H1 (cell line): ENCODE measurements around the gene SLC22A23. TPM values are rescaled to one million over a fixed set of nuclear protein-coding genes. Genes with fewer than 3 reads are reported as not detected.

ENCODE experiments used
- CTCF ChIA-PET: fragments of 300-600 bp; sonication (Branson Sonifier 250); formaldehyde crosslinking; loops from one replicate; lab custom pipeline; 2021; ENCODE audit not compliant: partially characterized antibody; lab: Charles Lee
- POLR2A ChIA-PET: fragments of 300-600 bp; sonication (Branson Sonifier 250); formaldehyde crosslinking; loops from one replicate; lab custom pipeline; 2021; ENCODE audit warnings: inconsistent platforms; ENCODE audit not compliant: partially characterized antibody; lab: Charles Lee
- DNase-seq, 2 experiments: peaks; one replicate each; pipeline versions ENCODE4 v3.0.0 to v3.0.0-alpha.2; 2010 to 2022; ENCODE audit warnings: low spot score in 2 of 2, low read depth in 1 of 2, mixed read lengths in 1 of 2
- FAIRE-seq: peaks from 2 replicates; lab custom pipeline; 2011; peaks lifted over from hg19 to GRCh38; lab: Jason Lieb, UNC
- H2AFZ ChIP-seq: 2 replicates; pipeline ENCODE4 v1.8.1; 2012; ENCODE audit warnings: low read length, inconsistent platforms
- H2AK5ac ChIP-seq: 2 replicates; pipeline ENCODE4 v1.6.1; 2013; ENCODE audit warnings: low read depth, low read length
- H2BK120ac ChIP-seq: replicated peaks from 2 replicates; pipeline ENCODE3; 2013; ENCODE audit warnings: low read depth, low read length, inconsistent platforms
- H2BK12ac ChIP-seq: 2 replicates; pipeline ENCODE4 v1.6.1; 2013; ENCODE audit warnings: low read depth, low read length
- H2BK15ac ChIP-seq: 2 replicates; pipeline ENCODE4 v1.6.1; 2013; ENCODE audit warnings: low read length
- H2BK20ac ChIP-seq: 2 replicates; pipeline ENCODE4 v1.6.1; 2013; ENCODE audit warnings: low read length
- H2BK5ac ChIP-seq: 2 replicates; pipeline ENCODE4 v1.6.1; 2013; ENCODE audit warnings: low read depth, low read length
- H3K14ac ChIP-seq: 2 replicates; pipeline ENCODE4 v1.6.1; 2013; ENCODE audit warnings: inconsistent platforms; ENCODE audit not compliant: insufficient read length
- H3K18ac ChIP-seq: 2 replicates; pipeline ENCODE4 v1.6.1; 2013; ENCODE audit warnings: low read length; ENCODE audit errors: extremely low read depth
- H3K23ac ChIP-seq: 2 replicates; pipeline ENCODE4 v1.6.1; 2013; ENCODE audit warnings: inconsistent platforms; ENCODE audit not compliant: insufficient read length
- H3K23me2 ChIP-seq: 2 replicates; pipeline ENCODE4 v1.6.1; 2013; ENCODE audit warnings: low read depth, low read length
- H3K27ac ChIP-seq: 2 replicates; pipeline ENCODE4 v1.6.1; 2011; ENCODE audit warnings: low read depth, low read length, inconsistent platforms
- H3K27me3 ChIP-seq, 4 experiments: replicated peaks in 1 of 4; 1 replicate in 1 of 4; 2 replicates in 3 of 4; pipeline versions ENCODE4 v1.6.1 to v1.8.1; 2011 to 2013; ENCODE audit warnings: low read length in 3 of 4, mild to moderate bottlenecking in 3 of 4, inconsistent platforms in 2 of 4, mixed read lengths in 2 of 4, moderate library complexity in 1 of 4; ENCODE audit not compliant: control insufficient read depth in 3 of 4, insufficient read depth in 3 of 4; ENCODE audit errors: extremely low read depth in 1 of 4
- H3K36me3 ChIP-seq, 4 experiments: 2 replicates each; pipeline versions ENCODE4 v1.6.1 to v1.8.1; 2011 to 2013; ENCODE audit warnings: mild to moderate bottlenecking in 4 of 4, low read length in 3 of 4, moderate library complexity in 2 of 4, control low read depth in 1 of 4, inconsistent platforms in 1 of 4; ENCODE audit not compliant: insufficient read depth in 4 of 4, control insufficient read depth in 2 of 4
- H3K4ac ChIP-seq: replicated peaks from 2 replicates; pipeline ENCODE3; 2013; ENCODE audit warnings: low read length, low read depth, mixed read lengths, inconsistent platforms; ENCODE audit not compliant: insufficient read length
- H3K4me1 ChIP-seq, 4 experiments: replicated peaks in 1 of 4; 1 replicate in 1 of 4; 2 replicates in 3 of 4; pipeline versions ENCODE4 v1.6.1 to v1.8.1; 2011 to 2013; ENCODE audit warnings: low read length in 3 of 4, inconsistent platforms in 2 of 4, mixed read lengths in 1 of 4; ENCODE audit not compliant: insufficient read depth in 4 of 4, control insufficient read depth in 3 of 4
- H3K4me2 ChIP-seq, 2 experiments: 2 replicates each; pipeline versions ENCODE4 v1.6.1 to v1.8.1; 2011 to 2013; ENCODE audit warnings: low read depth in 2 of 2, low read length in 2 of 2, control low read depth in 1 of 2, inconsistent platforms in 1 of 2, mild to moderate bottlenecking in 1 of 2; ENCODE audit not compliant: insufficient read depth in 1 of 2
- H3K4me3 ChIP-seq, 4 experiments: fragments of 200-600, 300-600 bp in 1 of 4; sonication (generic), shearing (Covaris generic), sonication (Bioruptor Twin) in 1 of 4; 2 replicates each; pipeline versions ENCODE4 v1.5.1 to v1.8.1; 2011 to 2016; ENCODE audit warnings: low read length in 4 of 4, low read depth in 3 of 4, control low read depth in 2 of 4, inconsistent platforms in 2 of 4, mild to moderate bottlenecking in 2 of 4, mixed read lengths in 1 of 4, moderate library complexity in 1 of 4; ENCODE audit not compliant: insufficient read depth in 2 of 4; ENCODE audit errors: extremely low read depth in 1 of 4
- H3K56ac ChIP-seq: replicated peaks from 2 replicates; pipeline ENCODE3; 2013; ENCODE audit warnings: low read depth, mild to moderate bottlenecking, mixed read lengths, low read length, inconsistent platforms; ENCODE audit not compliant: insufficient read length
- H3K79me1 ChIP-seq: 2 replicates; pipeline ENCODE4 v1.6.1; 2013; ENCODE audit warnings: low read depth, low read length, control low read depth
- H3K79me2 ChIP-seq, 2 experiments: 2 replicates each; pipeline versions ENCODE4 v1.6.1 to v1.8.1; 2012 to 2013; ENCODE audit warnings: low read length in 2 of 2, mild to moderate bottlenecking in 2 of 2, inconsistent platforms in 1 of 2; ENCODE audit not compliant: insufficient read depth in 2 of 2, control insufficient read depth in 1 of 2
- H3K9ac ChIP-seq, 4 experiments: replicated peaks in 1 of 4; 1 replicate in 1 of 4; 2 replicates in 3 of 4; pipeline versions ENCODE4 v1.6.1 to v1.8.1; 2011 to 2013; ENCODE audit warnings: low read depth in 3 of 4, low read length in 3 of 4, control low read depth in 2 of 4, mild to moderate bottlenecking in 2 of 4, moderate library complexity in 2 of 4, inconsistent platforms in 1 of 4; ENCODE audit errors: extremely low read depth in 1 of 4
- H3K9me3 ChIP-seq, 2 experiments: 2 replicates each; pipeline versions ENCODE4 v1.6.1 to v1.8.1; 2012 to 2013; ENCODE audit warnings: mild to moderate bottlenecking in 2 of 2, moderate library complexity in 2 of 2, control low read depth in 1 of 2, inconsistent platforms in 1 of 2, low read depth in 1 of 2, low read length in 1 of 2, mixed read lengths in 1 of 2; ENCODE audit not compliant: insufficient read depth in 2 of 2
- H4K20me1 ChIP-seq, 2 experiments: replicated peaks in 1 of 2; 2 replicates each; pipeline versions ENCODE3 to v1.8.1; 2011 to 2013; ENCODE audit warnings: inconsistent platforms in 2 of 2, low read length in 2 of 2, mild to moderate bottlenecking in 1 of 2; ENCODE audit not compliant: insufficient read depth in 2 of 2, control insufficient read depth in 1 of 2
- H4K5ac ChIP-seq: 2 replicates; pipeline ENCODE4 v1.6.1; 2013; ENCODE audit warnings: low read length, low read depth, mixed read lengths, inconsistent platforms; ENCODE audit not compliant: insufficient read length
- H4K8ac ChIP-seq: 2 replicates; pipeline ENCODE4 v1.8.0; 2013; ENCODE audit warnings: mild to moderate bottlenecking, moderate library complexity, low read length, inconsistent platforms; ENCODE audit not compliant: insufficient read depth; ENCODE audit errors: extremely low read depth
- H4K91ac ChIP-seq: replicated peaks from 2 replicates; pipeline ENCODE3; 2013; ENCODE audit warnings: low read length, mixed read lengths, inconsistent platforms; ENCODE audit not compliant: insufficient read length
- ASH2L ChIP-seq: fragments of 200-600, 300-600 bp; sonication (generic); IDR thresholded peaks from one replicate; pipeline ENCODE4 v1.7.1; 2017; ENCODE audit warnings: low read length
- CBX8 ChIP-seq: fragments of 300-800, 300-1000 bp; sonication (generic); IDR thresholded peaks from 2 replicates; pipeline ENCODE4 v1.7.1; 2016; ENCODE audit warnings: low read depth, low read length, borderline replicate concordance
- CHD1 ChIP-seq: IDR thresholded peaks from 2 replicates; pipeline ENCODE4 v1.6.1; 2012; ENCODE audit warnings: low read depth, low read length, improper control_type of control experiment
- CTCF ChIP-seq, 3 experiments: IDR thresholded peaks; 1 replicate in 2 of 3; 2 replicates in 1 of 3; pipeline versions ENCODE4 v1.5.1 to v1.6.1; 2011; ENCODE audit warnings: low read length in 3 of 3, mild to moderate bottlenecking in 3 of 3, inconsistent platforms in 2 of 3, low read depth in 1 of 3, moderate library complexity in 1 of 3; ENCODE audit not compliant: insufficient read depth in 1 of 3; ENCODE audit errors: control extremely low read depth in 1 of 3
- FOSL1 ChIP-seq: IDR thresholded peaks from 2 replicates; pipeline ENCODE4 v1.6.1; 2011; ENCODE audit warnings: mild to moderate bottlenecking, low read depth, low read length, moderate library complexity; ENCODE audit not compliant: insufficient read depth
- MAFK ChIP-seq: IDR thresholded peaks from 2 replicates; pipeline ENCODE4 v1.6.1; 2012; ENCODE audit warnings: low read depth, mild to moderate bottlenecking, improper control_type of control experiment, low read length
- RNF2 ChIP-seq: fragments of 200-900, 300-1000 bp; sonication (generic); IDR thresholded peaks from 2 replicates; pipeline ENCODE4 v1.7.1; 2016; ENCODE audit warnings: borderline replicate concordance, low read depth, mild to moderate bottlenecking, antibody characterized with exemption, low read length; ENCODE audit not compliant: poor library complexity, severe bottlenecking; ENCODE audit errors: missing control alignments
- ZNF274 ChIP-seq: IDR thresholded peaks from 2 replicates; pipeline ENCODE4 v1.7.0; 2012; ENCODE audit warnings: low read length, borderline replicate concordance; ENCODE audit errors: extremely low read depth
- WGBS, 2 experiments: shearing (Covaris generic) in 1 of 2; methylation state at CpG; one replicate each; pipeline versions ENCODE4 v1.1.6 to v1.1.7; 2013 to 2015; ENCODE audit warnings: low lambda C conversion rate in 2 of 2, mixed read lengths in 2 of 2, inconsistent platforms in 1 of 2, low coverage in 1 of 2, missing lambda C conversion rate in 1 of 2; ENCODE audit not compliant: insufficient replicate concordance in 2 of 2, insufficient coverage in 1 of 2, insufficient read length in 1 of 2; ENCODE audit errors: extremely low coverage in 1 of 2, missing lambda C conversion rate in 1 of 2; 5-methylcytosine and 5-hydroxymethylcytosine counted together
- polyA plus RNA-seq, 7 experiments: library from polyadenylated mRNA; depleted of rRNA in 3 of 7; stranded (reverse) in 5 of 7; unstranded in 2 of 7; fragments of >200 nt in 5 of 7; fragments of 200-250 nt in 2 of 7; gene quantifications; 1 replicate in 5 of 7; 2 replicates in 1 of 7; 4 replicates in 1 of 7; pipeline versions ENCODE4 v1.2.1 to v1.2.3, GENCODE V29; 2011 to 2013; ENCODE audit warnings: missing spikeins in 2 of 7, mixed read lengths in 2 of 7
- total RNA-seq: library from RNA; stranded (reverse); fragmentation: NEBNext Ultra II Directional; extraction: Animal tissue kit (Norgen Biotek cat#: 25700); gene quantifications from 2 replicates; pipeline ENCODE4 v1.2.1, GENCODE V29; 2021

Gene SLC22A23
- total and polyA plus RNA-seq, 2 of the 8 experiments (the other 6 are each of a cell fraction or from before 2014, with no cell fraction given): 9.9 to 38.4 TPM

GRCh38 chr6:3314621-3315467, 142.0 kb downstream of the SLC22A23 start:
- Histone ChIP-seq H3K4me2 (no peak overlapping the region), H3K9me3 (no peaks in the 10 kb centered on the region), H2AK5ac (no peak overlapping the region), H3K4me1 (peaks cover 0 to 5% (median 0%) of the 10 kb centered on the region in 4 experiments; a peak in 3 of 7 replicates), H2AFZ (no peak overlapping the region), H3K79me2 (peaks cover 0 to 2% of the 10 kb centered on the region in 2 experiments; a peak in 1 of 4 replicates), H3K27ac (no peak overlapping the region; the same call in 1 of the 2 replicates), H2BK12ac (no peak overlapping the region), H2BK120ac (no peak overlapping the region), H3K56ac (no peak overlapping the region), H2BK15ac (no peak overlapping the region), H4K8ac (no peak overlapping the region; the same call in 1 of the 2 replicates), H3K14ac (no peak overlapping the region), H3K27me3 (no peaks in the 10 kb centered on the region), H4K5ac (no peak overlapping the region), H2BK5ac (no peak overlapping the region), H3K18ac (no peak overlapping the region), H4K20me1 (no peaks in the 10 kb centered on the region), H3K36me3 (no peaks in the 10 kb centered on the region), H3K23me2 (no peaks in the 10 kb centered on the region), H3K4ac (no peak overlapping the region), H3K4me3 (no peak overlapping the region), H4K91ac (no peak overlapping the region), H2BK20ac (no peak overlapping the region), H3K9ac (no peak overlapping the region), H3K79me1 (peaks cover 4% of the 10 kb centered on the region; the same call in 1 of the 2 replicates), H3K23ac (no peak overlapping the region)
- 90% methylated on average over 20 of the region's 20 CpGs; no CpG with 5 or more reads in 1 of the 2 experiments for WGBS, 2 experiments
- ChIA-PET CTCF (interaction anchor here (0.7 to 2.3 kb wide), 7 partner anchors 16 to 315 kb away, joined by 3 to 7 read pairs (median 4); no protein-coding TSS in a partner anchor), POLR2A (no interaction called here)
- DNase-seq (no peak), FAIRE-seq (no peak)
- TF ChIP-seq FOSL1 (no peak), MAFK (no peak), ASH2L (no peak), ZNF274 (no peak), RNF2 (no peak), CTCF (IDR thresholded peaks at IDR 0.05; ENCODE audit: control extremely low read depth in 1 of 3, insufficient read depth in 1 of 3, low read depth in 1 of 3, low read length in 3 of 3) (no peak), CHD1 (no peak), CBX8 (no peak)
